Neural cell (in vitro differentiated cells): ENCODE results near the gene CD300LG.

Experiments
- CTCF ChIP-seq: fragments of 450-650 bp; IDR thresholded peaks from 2 replicates; pipeline ENCODE4 v1.5.1; 2014; ENCODE audit warnings: antibody characterized with exemption, mild to moderate bottlenecking, moderate library complexity; ENCODE audit not compliant: poor library complexity, severe bottlenecking
- EP300 ChIP-seq: fragments of 450-650 bp; conservative IDR thresholded peaks from 2 replicates; pipeline ENCODE4 v1.6.1; 2014; ENCODE audit warnings: antibody characterized with exemption, mild to moderate bottlenecking, moderate library complexity; ENCODE audit not compliant: poor library complexity, severe bottlenecking
- POLR2AphosphoS5 ChIP-seq: IDR thresholded peaks from 2 replicates; pipeline ENCODE4 v1.6.1; 2012
- SMC3 ChIP-seq: fragments of 450-650 bp; conservative IDR thresholded peaks from 2 replicates; pipeline ENCODE4 v1.6.1; 2014; ENCODE audit warnings: antibody characterized with exemption, mild to moderate bottlenecking, moderate library complexity; ENCODE audit not compliant: poor library complexity
- TAF1 ChIP-seq: IDR thresholded peaks from 2 replicates; pipeline ENCODE4 v1.6.1; 2012; ENCODE audit warnings: low read depth

GRCh38 chr17:43901861-43902589 lies 55.0 kb downstream of the CD300LG start:
- TF ChIP-seq SMC3, result no peak
- TF ChIP-seq POLR2AphosphoS5, result no peak
- no peak for TF ChIP-seq CTCF
- no peak for TF ChIP-seq EP300
- TF ChIP-seq TAF1, result no peak
